H1 (cell line): ENCODE results near the gene ADIRF. TPM values are rescaled to one million over a fixed set of nuclear protein-coding genes. Genes with fewer than 3 reads are reported as not detected.

Experiments
- CTCF ChIA-PET: fragments of 300-600 bp; sonication (Branson Sonifier 250); formaldehyde crosslinking; loops from one replicate; lab custom pipeline; 2021; ENCODE audit not compliant: partially characterized antibody; lab: Charles Lee
- POLR2A ChIA-PET: fragments of 300-600 bp; sonication (Branson Sonifier 250); formaldehyde crosslinking; loops from one replicate; lab custom pipeline; 2021; ENCODE audit warnings: inconsistent platforms; ENCODE audit not compliant: partially characterized antibody; lab: Charles Lee
- DNase-seq, 2 experiments: peaks; one replicate each; pipeline versions ENCODE4 v3.0.0 to v3.0.0-alpha.2; 2010 to 2022; ENCODE audit warnings: low spot score in 2 of 2, low read depth in 1 of 2, mixed read lengths in 1 of 2
- FAIRE-seq: peaks from 2 replicates; lab custom pipeline; 2011; peaks lifted over from hg19 to GRCh38; lab: Jason Lieb, UNC
- H2AFZ ChIP-seq: 2 replicates; pipeline ENCODE4 v1.8.1; 2012; ENCODE audit warnings: low read length, inconsistent platforms
- H2AK5ac ChIP-seq: 2 replicates; pipeline ENCODE4 v1.6.1; 2013; ENCODE audit warnings: low read depth, low read length
- H2BK120ac ChIP-seq: replicated peaks from 2 replicates; pipeline ENCODE3; 2013; ENCODE audit warnings: low read depth, low read length, inconsistent platforms
- H2BK12ac ChIP-seq: 2 replicates; pipeline ENCODE4 v1.6.1; 2013; ENCODE audit warnings: low read depth, low read length
- H2BK15ac ChIP-seq: 2 replicates; pipeline ENCODE4 v1.6.1; 2013; ENCODE audit warnings: low read length
- H2BK20ac ChIP-seq: 2 replicates; pipeline ENCODE4 v1.6.1; 2013; ENCODE audit warnings: low read length
- H2BK5ac ChIP-seq: 2 replicates; pipeline ENCODE4 v1.6.1; 2013; ENCODE audit warnings: low read depth, low read length
- H3K14ac ChIP-seq: 2 replicates; pipeline ENCODE4 v1.6.1; 2013; ENCODE audit warnings: inconsistent platforms; ENCODE audit not compliant: insufficient read length
- H3K18ac ChIP-seq: 2 replicates; pipeline ENCODE4 v1.6.1; 2013; ENCODE audit warnings: low read length; ENCODE audit errors: extremely low read depth
- H3K23ac ChIP-seq: 2 replicates; pipeline ENCODE4 v1.6.1; 2013; ENCODE audit warnings: inconsistent platforms; ENCODE audit not compliant: insufficient read length
- H3K23me2 ChIP-seq: 2 replicates; pipeline ENCODE4 v1.6.1; 2013; ENCODE audit warnings: low read depth, low read length
- H3K27ac ChIP-seq: 2 replicates; pipeline ENCODE4 v1.6.1; 2011; ENCODE audit warnings: low read depth, low read length, inconsistent platforms
- H3K27me3 ChIP-seq, 4 experiments: replicated peaks in 1 of 4; 1 replicate in 1 of 4; 2 replicates in 3 of 4; pipeline versions ENCODE4 v1.6.1 to v1.8.1; 2011 to 2013; ENCODE audit warnings: low read length in 3 of 4, mild to moderate bottlenecking in 3 of 4, inconsistent platforms in 2 of 4, mixed read lengths in 2 of 4, moderate library complexity in 1 of 4; ENCODE audit not compliant: control insufficient read depth in 3 of 4, insufficient read depth in 3 of 4; ENCODE audit errors: extremely low read depth in 1 of 4
- H3K36me3 ChIP-seq, 4 experiments: 2 replicates each; pipeline versions ENCODE4 v1.6.1 to v1.8.1; 2011 to 2013; ENCODE audit warnings: mild to moderate bottlenecking in 4 of 4, low read length in 3 of 4, moderate library complexity in 2 of 4, control low read depth in 1 of 4, inconsistent platforms in 1 of 4; ENCODE audit not compliant: insufficient read depth in 4 of 4, control insufficient read depth in 2 of 4
- H3K4ac ChIP-seq: replicated peaks from 2 replicates; pipeline ENCODE3; 2013; ENCODE audit warnings: low read length, low read depth, mixed read lengths, inconsistent platforms; ENCODE audit not compliant: insufficient read length
- H3K4me1 ChIP-seq, 4 experiments: replicated peaks in 1 of 4; 1 replicate in 1 of 4; 2 replicates in 3 of 4; pipeline versions ENCODE4 v1.6.1 to v1.8.1; 2011 to 2013; ENCODE audit warnings: low read length in 3 of 4, inconsistent platforms in 2 of 4, mixed read lengths in 1 of 4; ENCODE audit not compliant: insufficient read depth in 4 of 4, control insufficient read depth in 3 of 4
- H3K4me2 ChIP-seq, 2 experiments: 2 replicates each; pipeline versions ENCODE4 v1.6.1 to v1.8.1; 2011 to 2013; ENCODE audit warnings: low read depth in 2 of 2, low read length in 2 of 2, control low read depth in 1 of 2, inconsistent platforms in 1 of 2, mild to moderate bottlenecking in 1 of 2; ENCODE audit not compliant: insufficient read depth in 1 of 2
- H3K4me3 ChIP-seq, 4 experiments: fragments of 200-600, 300-600 bp in 1 of 4; sonication (generic), shearing (Covaris generic), sonication (Bioruptor Twin) in 1 of 4; 2 replicates each; pipeline versions ENCODE4 v1.5.1 to v1.8.1; 2011 to 2016; ENCODE audit warnings: low read length in 4 of 4, low read depth in 3 of 4, control low read depth in 2 of 4, inconsistent platforms in 2 of 4, mild to moderate bottlenecking in 2 of 4, mixed read lengths in 1 of 4, moderate library complexity in 1 of 4; ENCODE audit not compliant: insufficient read depth in 2 of 4; ENCODE audit errors: extremely low read depth in 1 of 4
- H3K56ac ChIP-seq: replicated peaks from 2 replicates; pipeline ENCODE3; 2013; ENCODE audit warnings: low read depth, mild to moderate bottlenecking, mixed read lengths, low read length, inconsistent platforms; ENCODE audit not compliant: insufficient read length
- H3K79me1 ChIP-seq: 2 replicates; pipeline ENCODE4 v1.6.1; 2013; ENCODE audit warnings: low read depth, low read length, control low read depth
- H3K79me2 ChIP-seq, 2 experiments: 2 replicates each; pipeline versions ENCODE4 v1.6.1 to v1.8.1; 2012 to 2013; ENCODE audit warnings: low read length in 2 of 2, mild to moderate bottlenecking in 2 of 2, inconsistent platforms in 1 of 2; ENCODE audit not compliant: insufficient read depth in 2 of 2, control insufficient read depth in 1 of 2
- H3K9ac ChIP-seq, 4 experiments: replicated peaks in 1 of 4; 1 replicate in 1 of 4; 2 replicates in 3 of 4; pipeline versions ENCODE4 v1.6.1 to v1.8.1; 2011 to 2013; ENCODE audit warnings: low read depth in 3 of 4, low read length in 3 of 4, control low read depth in 2 of 4, mild to moderate bottlenecking in 2 of 4, moderate library complexity in 2 of 4, inconsistent platforms in 1 of 4; ENCODE audit errors: extremely low read depth in 1 of 4
- H3K9me3 ChIP-seq, 2 experiments: 2 replicates each; pipeline versions ENCODE4 v1.6.1 to v1.8.1; 2012 to 2013; ENCODE audit warnings: mild to moderate bottlenecking in 2 of 2, moderate library complexity in 2 of 2, control low read depth in 1 of 2, inconsistent platforms in 1 of 2, low read depth in 1 of 2, low read length in 1 of 2, mixed read lengths in 1 of 2; ENCODE audit not compliant: insufficient read depth in 2 of 2
- H4K20me1 ChIP-seq, 2 experiments: replicated peaks in 1 of 2; 2 replicates each; pipeline versions ENCODE3 to v1.8.1; 2011 to 2013; ENCODE audit warnings: inconsistent platforms in 2 of 2, low read length in 2 of 2, mild to moderate bottlenecking in 1 of 2; ENCODE audit not compliant: insufficient read depth in 2 of 2, control insufficient read depth in 1 of 2
- H4K5ac ChIP-seq: 2 replicates; pipeline ENCODE4 v1.6.1; 2013; ENCODE audit warnings: low read length, low read depth, mixed read lengths, inconsistent platforms; ENCODE audit not compliant: insufficient read length
- H4K8ac ChIP-seq: 2 replicates; pipeline ENCODE4 v1.8.0; 2013; ENCODE audit warnings: mild to moderate bottlenecking, moderate library complexity, low read length, inconsistent platforms; ENCODE audit not compliant: insufficient read depth; ENCODE audit errors: extremely low read depth
- H4K91ac ChIP-seq: replicated peaks from 2 replicates; pipeline ENCODE3; 2013; ENCODE audit warnings: low read length, mixed read lengths, inconsistent platforms; ENCODE audit not compliant: insufficient read length
- BRCA1 ChIP-seq: IDR thresholded peaks from 2 replicates; pipeline ENCODE4 v1.6.1; 2012; ENCODE audit warnings: low read depth, low read length, improper control_type of control experiment
- CHD2 ChIP-seq: IDR thresholded peaks from 2 replicates; pipeline ENCODE4 v1.6.1; 2012; ENCODE audit warnings: low read length, improper control_type of control experiment
- RXRA ChIP-seq: IDR thresholded peaks from 2 replicates; pipeline ENCODE4 v1.6.1; 2011; ENCODE audit warnings: low read depth, mild to moderate bottlenecking, low read length, moderate library complexity; ENCODE audit not compliant: insufficient read depth
- SIRT6 ChIP-seq: IDR thresholded peaks from one replicate; pipeline ENCODE4 v1.7.1; 2012; ENCODE audit warnings: low read length, inconsistent platforms
- SP1 ChIP-seq: IDR thresholded peaks from 2 replicates; pipeline ENCODE4 v1.6.1; 2011; ENCODE audit warnings: low read depth, low read length
- SUZ12 ChIP-seq: fragments of 200-600 bp; sonication (generic); IDR thresholded peaks from 2 replicates; pipeline ENCODE4 v1.6.1; 2012; ENCODE audit warnings: mild to moderate bottlenecking, inconsistent platforms, low read length, moderate library complexity, mixed read lengths
- TBP ChIP-seq: IDR thresholded peaks from 2 replicates; pipeline ENCODE4 v1.6.1; 2011; ENCODE audit warnings: low read depth, low read length, improper control_type of control experiment
- WGBS, 2 experiments: shearing (Covaris generic) in 1 of 2; methylation state at CpG; one replicate each; pipeline versions ENCODE4 v1.1.6 to v1.1.7; 2013 to 2015; ENCODE audit warnings: low lambda C conversion rate in 2 of 2, mixed read lengths in 2 of 2, inconsistent platforms in 1 of 2, low coverage in 1 of 2, missing lambda C conversion rate in 1 of 2; ENCODE audit not compliant: insufficient replicate concordance in 2 of 2, insufficient coverage in 1 of 2, insufficient read length in 1 of 2; ENCODE audit errors: extremely low coverage in 1 of 2, missing lambda C conversion rate in 1 of 2; 5-methylcytosine and 5-hydroxymethylcytosine counted together
- polyA plus RNA-seq, 7 experiments: library from polyadenylated mRNA; depleted of rRNA in 3 of 7; stranded (reverse) in 5 of 7; unstranded in 2 of 7; fragments of >200 nt in 5 of 7; fragments of 200-250 nt in 2 of 7; gene quantifications; 1 replicate in 5 of 7; 2 replicates in 1 of 7; 4 replicates in 1 of 7; pipeline versions ENCODE4 v1.2.1 to v1.2.3, GENCODE V29; 2011 to 2013; ENCODE audit warnings: missing spikeins in 2 of 7, mixed read lengths in 2 of 7
- total RNA-seq: library from RNA; stranded (reverse); fragmentation: NEBNext Ultra II Directional; extraction: Animal tissue kit (Norgen Biotek cat#: 25700); gene quantifications from 2 replicates; pipeline ENCODE4 v1.2.1, GENCODE V29; 2021

ADIRF gene
- total and polyA plus RNA-seq, 2 of the 8 experiments (the other 6 are each of a cell fraction or from before 2014, with no cell fraction given), result not detected

GRCh38 chr10:86941426-86941825 lies 26.9 kb upstream of the ADIRF start:
- H3K27ac ChIP-seq, result no peak overlapping the region
- H2BK5ac ChIP-seq, result no peak overlapping the region
- H3K14ac ChIP-seq, result no peak overlapping the region
- no peaks in the 10 kb centered on the region for H3K23me2 ChIP-seq
- H3K79me1 ChIP-seq, result no peaks in the 10 kb centered on the region
- no peak overlapping the region for H3K4ac ChIP-seq
- H2BK12ac ChIP-seq, result no peak overlapping the region
- H3K56ac ChIP-seq, result no peak overlapping the region
- no peak overlapping the region for H3K4me3 ChIP-seq
- no peak overlapping the region for H2BK120ac ChIP-seq
- H4K8ac ChIP-seq, result no peak overlapping the region
- H3K4me1 ChIP-seq, result peaks cover 2 to 5% (median 3%) of the 10 kb centered on the region in 4 experiments; a peak in 6 of 7 replicates
- ChIA-PET POLR2A (interaction anchor here (0.9 to 2.9 kb wide), 6 partner anchors 13 to 152 kb away, joined by 3 to 20 read pairs (median 4); partner anchors contain the start of gene SNCG), CTCF (interaction anchor here (0.6 to 26.4 kb wide), 8 partner anchors 15 to 256 kb away, joined by 3 to 975 read pairs (median 8); partner anchors contain the start of genes ADIRF, MMRN2 and SNCG)
- peaks cover 0 to 3% (median 0%) of the 10 kb centered on the region in 4 experiments; a peak in 2 of 7 replicates for H3K27me3 ChIP-seq
- no peaks in the 10 kb centered on the region for H4K20me1 ChIP-seq
- DNase-seq, result peak in 1 of 2 experiments; percentile 13
- no peak overlapping the region for H2BK15ac ChIP-seq
- no peaks in the 10 kb centered on the region for H3K36me3 ChIP-seq
- no peaks in the 10 kb centered on the region for H3K79me2 ChIP-seq
- no peaks in the 10 kb centered on the region for H3K9me3 ChIP-seq
- no peak overlapping the region for H4K5ac ChIP-seq
- H2AFZ ChIP-seq, result no peak overlapping the region
- no peak overlapping the region for H2AK5ac ChIP-seq
- FAIRE-seq, result no peak
- WGBS, 2 experiments, result 81% methylated on average over 2 of the region's 2 CpGs; no CpG with 5 or more reads in 1 of the 2 experiments
- no peak overlapping the region for H4K91ac ChIP-seq
- H3K23ac ChIP-seq, result no peak overlapping the region
- no peak overlapping the region for H3K18ac ChIP-seq
- H2BK20ac ChIP-seq, result no peak overlapping the region
- H3K9ac ChIP-seq, result no peak overlapping the region
- H3K4me2 ChIP-seq, result no peak overlapping the region
- TF ChIP-seq CHD2 (no peak), SUZ12 (no peak), TBP (no peak), BRCA1 (no peak), RXRA (no peak), SIRT6 (no peak), SP1 (no peak)
